HepG2 (cell line): ENCODE data around the gene ATP13A2. TPM values are rescaled to one million over a fixed set of nuclear protein-coding genes. Genes with fewer than 3 reads are reported as not detected.
A peak's percentile ranks its signal among the peaks of the same experiment; 100 is the strongest.

Experiments
- ATAC-seq: fragments of 200-7000 bp; cut with Tn5 transposase; 3 replicates; pipeline ENCODE4 v1.9.1; 2020; ENCODE audit warnings: mild to moderate bottlenecking, moderate library complexity
- BruUV-seq: library from RNA; stranded (reverse); fragments of 400-500 nt; replicated peaks from 2 replicates; lab custom pipeline; 2021; lab: Mats Ljungman, UMichigan
- CTCF ChIA-PET: fragments of 300-600 bp; formaldehyde crosslinking; extraction: SDS; loops from one replicate; lab custom pipeline; 2021; ENCODE audit warnings: low total read pairs, inconsistent platforms, low intra/inter-chr PET ratio; lab: Yijun Ruan, JAX
- POLR2A ChIA-PET: fragments of 350-600 bp; sonication (Branson Sonifier 250); formaldehyde crosslinking; loops from one replicate; lab custom pipeline; 2020; ENCODE audit warnings: antibody characterized with exemption, inconsistent platforms; lab: Yijun Ruan, JAX
- DNase-seq: peaks from one replicate; pipeline ENCODE4 v3.0.0-alpha.2; 2015; ENCODE audit warnings: low spot score
- FAIRE-seq: peaks from 3 replicates; lab custom pipeline; 2011; peaks lifted over from hg19 to GRCh38; lab: Jason Lieb, UNC
- H2AFZ ChIP-seq: one replicate; pipeline ENCODE4 v1.6.1; 2011; ENCODE audit warnings: low read length, inconsistent platforms
- H3K27ac ChIP-seq: fragments of 300-600 bp; 3 replicates; pipeline ENCODE4 v1.8.0; 2011; ENCODE audit warnings: mixed run types, mild to moderate bottlenecking, mixed read lengths, low read length, inconsistent platforms; ENCODE audit not compliant: insufficient read depth; ENCODE audit errors: extremely low read length
- H3K27me3 ChIP-seq, 2 experiments: fragments of 200-600 bp in 1 of 2; 2 replicates in 1 of 2; 3 replicates in 1 of 2; pipeline versions ENCODE4 v1.6.0 to v1.8.0; 2011; ENCODE audit warnings: low read length in 2 of 2, mild to moderate bottlenecking in 2 of 2, moderate library complexity in 2 of 2, inconsistent platforms in 1 of 2; ENCODE audit not compliant: insufficient read depth in 2 of 2, control insufficient read depth in 1 of 2
- H3K36me3 ChIP-seq, 2 experiments: fragments of 200-600 bp in 1 of 2; replicated peaks in 1 of 2; 2 replicates in 1 of 2; 3 replicates in 1 of 2; pipeline versions ENCODE4 v1.5.1 to v1.8.0; 2011; ENCODE audit warnings: low read length in 2 of 2, inconsistent platforms in 1 of 2; ENCODE audit not compliant: insufficient read depth in 2 of 2, control insufficient read depth in 1 of 2
- H3K4me1 ChIP-seq: 2 replicates; pipeline ENCODE4 v1.5.1; 2012; ENCODE audit warnings: low read length, inconsistent platforms; ENCODE audit not compliant: insufficient read depth
- H3K4me2 ChIP-seq: 2 replicates; pipeline ENCODE4 v1.6.0; 2011; ENCODE audit warnings: low read depth, low read length, inconsistent platforms
- H3K4me3 ChIP-seq, 3 experiments: fragments of 200-600 bp in 1 of 3; sonication (generic), shearing (Covaris generic) in 1 of 3; replicated peaks in 1 of 3; 2 replicates each; pipeline ENCODE4 v1.5.1; 2011 to 2016; ENCODE audit warnings: low read length in 3 of 3, inconsistent platforms in 2 of 3, low read depth in 2 of 3, mild to moderate bottlenecking in 2 of 3, control low read depth in 1 of 3, mixed read lengths in 1 of 3; ENCODE audit not compliant: insufficient read depth in 1 of 3
- H3K79me2 ChIP-seq: one replicate; pipeline ENCODE4 v1.6.1; 2011; ENCODE audit warnings: low read length, inconsistent platforms; ENCODE audit not compliant: insufficient read depth
- H3K9ac ChIP-seq: 2 replicates; pipeline ENCODE4 v1.6.0; 2011; ENCODE audit warnings: mild to moderate bottlenecking, low read depth, low read length, inconsistent platforms; ENCODE audit not compliant: insufficient read depth
- H3K9me3 ChIP-seq: 2 replicates; pipeline ENCODE4 v1.5.1; 2012; ENCODE audit warnings: mild to moderate bottlenecking, low read length
- H4K20me1 ChIP-seq: 2 replicates; pipeline ENCODE4 v1.6.0; 2011; ENCODE audit warnings: inconsistent platforms, mild to moderate bottlenecking, low read length, moderate library complexity; ENCODE audit not compliant: insufficient read depth
- GPN1 ChIP-seq: sonication (generic); formaldehyde crosslinking; IDR thresholded peaks from 2 replicates; pipeline ENCODE4 v1.5.1; 2020; ENCODE audit warnings: missing genetic modification reagents, borderline replicate concordance
- NFKB2 ChIP-seq: sonication (generic); formaldehyde crosslinking; IDR thresholded peaks from 2 replicates; pipeline ENCODE4 v1.4.0; 2020; ENCODE audit warnings: missing genetic modification reagents, borderline replicate concordance
- NRL ChIP-seq: sonication (generic); formaldehyde crosslinking; IDR thresholded peaks from 2 replicates; pipeline ENCODE4 v1.5.0; 2020; ENCODE audit warnings: missing genetic modification reagents, mild to moderate bottlenecking, moderate library complexity, borderline replicate concordance
- PHF20 ChIP-seq: sonication (generic); formaldehyde crosslinking; IDR thresholded peaks from 2 replicates; pipeline ENCODE4 v1.5.0; 2020; ENCODE audit warnings: mild to moderate bottlenecking, missing genetic modification reagents
- RAD21 ChIP-seq: fragments of 450-650 bp; formaldehyde crosslinking; IDR thresholded peaks from 2 replicates; pipeline ENCODE4 v1.5.0; 2020; ENCODE audit warnings: mild to moderate bottlenecking
- SIX4 ChIP-seq: sonication (generic); formaldehyde crosslinking; IDR thresholded peaks from 2 replicates; pipeline ENCODE4 v1.4.0; 2020; ENCODE audit warnings: missing genetic modification reagents
- STAG1 ChIP-seq: sonication (generic); formaldehyde crosslinking; IDR thresholded peaks from 2 replicates; pipeline ENCODE4 v1.4.0; 2020; ENCODE audit warnings: missing genetic modification reagents
- TAF15 ChIP-seq: fragments of 200-400 bp; formaldehyde crosslinking; IDR thresholded peaks from one replicate; pipeline ENCODE4 v1.6.1; 2018; ENCODE audit warnings: mild to moderate bottlenecking, low read depth, low read length; ENCODE audit not compliant: poor library complexity, severe bottlenecking
- XRCC5 ChIP-seq: fragments of 200-400 bp; formaldehyde crosslinking; optimal IDR thresholded peaks from 2 replicates; pipeline ENCODE3; 2017; ENCODE audit warnings: mild to moderate bottlenecking, low read length
- ZFP41 ChIP-seq: sonication (generic); formaldehyde crosslinking; IDR thresholded peaks from 2 replicates; pipeline ENCODE4 v1.4.0; 2020; ENCODE audit warnings: mild to moderate bottlenecking, missing genetic modification reagents, borderline replicate concordance
- ZNF281 ChIP-seq: sonication (generic); formaldehyde crosslinking; IDR thresholded peaks from 2 replicates; pipeline ENCODE4 v1.4.0; 2020; ENCODE audit warnings: missing genetic modification reagents, borderline replicate concordance
- WGBS: methylation state at CpG from one replicate; pipeline ENCODE4 v1.1.6; 2017; ENCODE audit warnings: low lambda C conversion rate; 5-methylcytosine and 5-hydroxymethylcytosine counted together
- in situ Hi-C: cut with HindIII; loops from 2 replicates; pipeline ENCODE4 v1.10.0; 2017; ENCODE audit warnings: low pct_unique_long_range_greater_than_20kb; ENCODE audit not compliant: extremely low pct_ligation_motif_present
- intact Hi-C: fragments of 100-400 bp; cut with micrococcal nuclease; formaldehyde crosslinking; loops from one replicate; pipeline ENCODE4 v1.10.0; 2022; ENCODE audit not compliant: unreplicated experiment
- polyA plus RNA-seq, 8 experiments: library from polyadenylated mRNA; depleted of rRNA in 3 of 8; stranded (reverse) in 7 of 8; unstranded in 1 of 8; fragments of >200 nt; fragmentation: Illumina TruSeq in 4 of 8; extraction: Trizol in 4 of 8; gene quantifications; 2 replicates each; pipeline versions ENCODE4 v1.2.1 to v1.2.3, GENCODE V29; 2011 to 2016; ENCODE audit warnings: low read depth in 4 of 8, missing spikeins in 1 of 8, mixed read lengths in 1 of 8; ENCODE audit not compliant: insufficient read depth in 1 of 8
- total RNA-seq, 5 experiments: library from RNA; depleted of rRNA; stranded (reverse); fragments of >200 nt; fragmentation: Illumina TruSeq; extraction: Trizol; gene quantifications; 2 replicates each; pipeline ENCODE4 v1.2.3, GENCODE V29; 2016; ENCODE audit warnings: low read depth in 1 of 5
- TF ChIP-seq, protein P1 (sequence below): sonication (generic); formaldehyde crosslinking; IDR thresholded peaks from 2 replicates; pipeline ENCODE4 v1.5.0; 2020; ENCODE audit warnings: mild to moderate bottlenecking, missing genetic modification reagents, moderate library complexity

Gene ATP13A2
- total and polyA plus RNA-seq, 2 of the 13 experiments (the other 11 are each of a cell fraction or from before 2014, with no cell fraction given): 13.2 to 16.2 TPM

- TF ChIP-seq ZFP41 (CRISPR knock-in tag) (no peak), GPN1 (CRISPR knock-in tag) (no peak), TAF15 (no peak), NRL (CRISPR knock-in tag) (no peak), ZNF281 (CRISPR knock-in tag) (no peak), SIX4 (no peak)
Observed at GRCh38 chr1:17060306-17060749, 48.6 kb upstream of the ATP13A2 start (continued).

DNA sequence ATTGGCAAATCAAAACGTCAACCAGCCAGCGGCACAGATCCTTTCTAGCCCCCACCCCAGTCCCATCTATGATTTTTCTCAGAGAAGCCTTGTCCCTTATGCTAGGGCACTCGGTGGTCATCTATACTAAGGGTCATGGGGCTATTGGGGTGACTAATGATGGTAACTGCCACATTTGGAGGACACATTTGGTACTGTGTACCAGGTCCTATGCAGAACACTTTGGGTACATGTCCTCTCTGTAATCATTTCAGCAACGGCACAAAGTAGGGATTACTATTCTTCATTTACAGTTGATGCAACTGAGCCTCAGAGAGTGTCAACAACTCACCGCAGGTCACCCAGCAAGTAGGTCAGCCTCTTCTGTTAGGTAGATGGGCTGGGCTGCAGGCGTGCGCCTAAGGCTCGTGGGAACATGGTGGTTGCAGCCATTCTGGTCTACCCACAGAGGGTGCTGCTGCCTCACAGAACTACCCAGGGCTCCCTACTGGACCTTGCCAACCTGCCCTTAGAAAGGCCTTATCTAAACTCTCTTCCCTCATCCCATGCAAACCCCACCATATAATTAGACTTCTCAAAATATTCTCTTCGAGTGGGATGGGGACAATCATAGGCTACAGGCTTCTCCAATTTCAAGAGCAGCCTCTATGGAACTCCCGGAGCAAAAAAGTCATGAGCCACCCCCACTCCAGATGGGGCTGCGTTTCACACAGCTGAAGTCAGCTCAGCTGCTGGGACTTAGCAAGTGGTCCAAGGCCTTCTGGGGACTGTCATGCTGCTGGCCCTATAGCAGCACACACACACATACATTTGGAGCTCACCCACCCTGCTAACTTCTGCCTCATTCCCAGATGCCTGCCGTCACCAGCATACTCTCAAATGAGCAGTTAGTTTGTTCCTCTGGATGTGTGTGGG, 47.9 kb upstream of the ATP13A2 start:
- POLR2A ChIA-PET: no interaction called here
- Histone ChIP-seq H3K4me2 (no peak overlapping the region), H3K27me3 (0 out of 5 replicates have a peak, but pooled peaks cover 0 to 1% of the 10 kb centered on the region in 2 experiments), H3K79me2 (no peaks in the 10 kb centered on the region), H3K9me3 (no peaks in the 10 kb centered on the region), H4K20me1 (no peaks in the 10 kb centered on the region)
- WGBS: 50% methylated on average over 8 of the region's 12 CpGs
- FAIRE-seq: peak; percentile 48
- TF ChIP-seq PHF20 (CRISPR knock-in tag) (no peak), XRCC5 (peak; percentile 37), STAG1 (CRISPR knock-in tag) (peak; percentile 84), RAD21 (CRISPR knock-in tag) (peak; percentile 80), NFKB2 (CRISPR knock-in tag) (no peak)
- TF ChIP-seq, protein P1, sequence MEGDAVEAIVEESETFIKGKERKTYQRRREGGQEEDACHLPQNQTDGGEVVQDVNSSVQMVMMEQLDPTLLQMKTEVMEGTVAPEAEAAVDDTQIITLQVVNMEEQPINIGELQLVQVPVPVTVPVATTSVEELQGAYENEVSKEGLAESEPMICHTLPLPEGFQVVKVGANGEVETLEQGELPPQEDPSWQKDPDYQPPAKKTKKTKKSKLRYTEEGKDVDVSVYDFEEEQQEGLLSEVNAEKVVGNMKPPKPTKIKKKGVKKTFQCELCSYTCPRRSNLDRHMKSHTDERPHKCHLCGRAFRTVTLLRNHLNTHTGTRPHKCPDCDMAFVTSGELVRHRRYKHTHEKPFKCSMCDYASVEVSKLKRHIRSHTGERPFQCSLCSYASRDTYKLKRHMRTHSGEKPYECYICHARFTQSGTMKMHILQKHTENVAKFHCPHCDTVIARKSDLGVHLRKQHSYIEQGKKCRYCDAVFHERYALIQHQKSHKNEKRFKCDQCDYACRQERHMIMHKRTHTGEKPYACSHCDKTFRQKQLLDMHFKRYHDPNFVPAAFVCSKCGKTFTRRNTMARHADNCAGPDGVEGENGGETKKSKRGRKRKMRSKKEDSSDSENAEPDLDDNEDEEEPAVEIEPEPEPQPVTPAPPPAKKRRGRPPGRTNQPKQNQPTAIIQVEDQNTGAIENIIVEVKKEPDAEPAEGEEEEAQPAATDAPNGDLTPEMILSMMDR (CRISPR knock-in tag): peak; percentile 88
- TF ChIP-seq, all 625 proteins: peak for 4
- no peaks in the 10 kb centered on the region for H3K36me3 ChIP-seq
- intact Hi-C loops: no loop called here
- H3K4me3 ChIP-seq: no peak overlapping the region
- CTCF ChIA-PET: interaction anchor here (1.5 to 1.8 kb wide), 2 partner anchors 16 to 276 kb away, joined by 7 to 11 read pairs; no protein-coding TSS in a partner anchor
- H3K9ac ChIP-seq: no peak overlapping the region
- in situ Hi-C loops: no loop called here
- peak; percentile 55 for DNase-seq
- peaks cover 18% of the 10 kb centered on the region for H3K4me1 ChIP-seq
- no peak overlapping the region for H3K27ac ChIP-seq
- ATAC-seq: peak; percentile 98
- no peak overlapping the region for H2AFZ ChIP-seq
- no TSS peak for BruUV-seq
